ENCODE measurements around the gene POFUT2. TPM values are rescaled to one million over a fixed set of nuclear protein-coding genes. Genes with fewer than 3 reads are reported as not detected.

POFUT2 gene
- polyA plus RNA-seq, 1 experiment, result 38.5 TPM

GRCh38 chr21:45280178-45280821 is 7.4 kb downstream of the POFUT2 start:
- TF ChIP-seq CTCF (IDR thresholded peaks at IDR 0.05; ENCODE audit: insufficient read depth, low read depth, low read length), result no peak
- ChIA-PET CTCF (interaction anchor here (4.1 kb wide), 1 partner anchor 143 kb away, joined by 14 read pairs; no protein-coding TSS in a partner anchor), POLR2A (no interaction called here)
- no peak overlapping the region for H3K4me3 ChIP-seq (ENCODE audit: low read depth, low read length)
- DNase-seq (ENCODE audit: low read depth), result no peak
- H3K36me3 ChIP-seq (ENCODE audit: control insufficient read depth, insufficient read depth, low read length), result peaks cover 74% of the 10 kb centered on the region
- no peaks in the 10 kb centered on the region for H3K27me3 ChIP-seq (ENCODE audit: control insufficient read depth, insufficient read depth, low read length)

GRCh38 chr21:45279446-45280177 is 8.1 kb downstream of the POFUT2 start:
- no peaks in the 10 kb centered on the region for H3K27me3 ChIP-seq (ENCODE audit: control insufficient read depth, insufficient read depth, low read length)
- TF ChIP-seq CTCF (IDR thresholded peaks at IDR 0.05; ENCODE audit: insufficient read depth, low read depth, low read length), result no peak
- H3K4me3 ChIP-seq (ENCODE audit: low read depth, low read length), result no peak overlapping the region
- no peak for DNase-seq (ENCODE audit: low read depth)
- ChIA-PET CTCF (no interaction called here), POLR2A (no interaction called here)
- H3K36me3 ChIP-seq (ENCODE audit: control insufficient read depth, insufficient read depth, low read length), result peaks cover 70% of the 10 kb centered on the region

- Histone ChIP-seq H3K27me3 (ENCODE audit: control insufficient read depth, insufficient read depth, low read length) (no peaks in the 10 kb centered on the region), H3K36me3 (ENCODE audit: control insufficient read depth, insufficient read depth, low read length) (peaks cover 58% of the 10 kb centered on the region), H3K4me3 (ENCODE audit: low read depth, low read length) (no peak overlapping the region)
- POLR2A ChIA-PET, result no interaction called here
- CTCF ChIA-PET, result interaction anchor here (1.2 to 1.3 kb wide), 2 partner anchors 138 to 329 kb away, joined by 3 to 4 read pairs; no protein-coding TSS in a partner anchor
- no peak for TF ChIP-seq CTCF (IDR thresholded peaks at IDR 0.05; ENCODE audit: insufficient read depth, low read depth, low read length)
- no peak for DNase-seq (ENCODE audit: low read depth)
Observed at GRCh38 chr21:45278156-45278911, 9.4 kb downstream of the POFUT2 start.

- no peak for DNase-seq (ENCODE audit: low read depth)
- no peak for TF ChIP-seq CTCF (IDR thresholded peaks at IDR 0.05; ENCODE audit: insufficient read depth, low read depth, low read length)
- Histone ChIP-seq H3K4me3 (ENCODE audit: low read depth, low read length) (no peak overlapping the region), H3K27me3 (ENCODE audit: control insufficient read depth, insufficient read depth, low read length) (no peaks in the 10 kb centered on the region), H3K36me3 (ENCODE audit: control insufficient read depth, insufficient read depth, low read length) (peaks cover 52% of the 10 kb centered on the region)
- POLR2A ChIA-PET, result no interaction called here
- CTCF ChIA-PET, result interaction anchor here (0.7 to 1.3 kb wide), 3 partner anchors 137 to 328 kb away, joined by 3 to 4 read pairs (median 3); no protein-coding TSS in a partner anchor
Observed at GRCh38 chr21:45277101-45278045, 10.3 kb downstream of the POFUT2 start.
